T47D (cell line): ENCODE measurements around the gene GPC2.

ENCODE experiments used
- DNase-seq, 2 experiments: peaks; one replicate each; pipeline versions ENCODE4 v3.0.0 to v3.0.0-alpha.2; 2011 to 2012; ENCODE audit warnings: low read depth in 1 of 2, low spot score in 1 of 2
- JUND ChIP-seq: IDR thresholded peaks from 2 replicates; pipeline ENCODE4 v1.6.1; 2012; ENCODE audit warnings: low read depth
- in situ Hi-C: cut with HindIII; loops from 2 replicates; pipeline ENCODE4 v1.10.0; 2016; ENCODE audit warnings: low sequenced_read_pairs, low pct_unique_long_range_greater_than_20kb

Gene GPC2

DNA sequence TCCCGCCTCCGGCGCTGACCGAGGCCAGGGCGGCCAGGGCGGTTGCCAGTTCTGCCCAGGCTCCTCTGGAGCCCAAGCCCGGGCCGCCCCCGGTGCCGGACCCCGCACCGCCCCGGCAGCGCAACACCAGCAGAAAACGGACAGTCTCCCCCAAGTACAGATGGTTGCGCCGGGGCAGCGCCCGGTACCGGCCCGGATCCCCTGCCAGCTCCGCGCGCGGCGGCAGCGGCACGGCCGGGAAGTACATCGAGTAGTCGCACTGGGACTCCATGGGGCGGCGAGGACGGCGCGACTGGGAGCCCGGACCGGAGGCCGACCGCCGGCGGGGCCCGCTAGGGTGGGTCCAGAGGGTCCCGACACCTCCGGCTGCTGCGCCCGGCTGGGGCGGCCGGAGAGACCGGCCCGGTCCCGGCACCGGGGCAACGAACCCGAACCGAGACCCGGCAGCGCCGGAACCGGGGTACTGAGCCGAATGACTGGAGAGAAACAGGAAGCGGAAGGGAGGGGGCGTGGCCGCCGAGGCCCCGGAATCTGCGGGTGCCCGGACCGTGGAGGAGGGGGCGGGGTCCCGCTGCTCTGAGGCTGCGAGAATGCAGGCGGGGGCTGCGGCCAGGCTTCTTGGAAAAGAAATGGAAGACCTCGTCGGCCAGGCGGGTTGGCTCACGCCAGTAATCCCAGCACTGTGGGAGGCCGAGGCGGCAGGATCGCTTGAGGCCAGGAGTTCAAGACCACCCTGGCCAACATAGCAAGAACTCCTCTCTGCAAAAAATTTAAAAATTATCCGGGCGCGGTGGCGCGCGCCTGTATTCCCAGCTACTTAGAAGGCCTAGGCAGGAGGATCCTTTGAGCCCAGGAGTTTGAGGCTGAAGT lies 18.7 kb downstream of the GPC2 start, which contains the start of gene TRAPPC14:
TRAPPC14 (minus strand) TSS at position 495 of the 870 bp plus-strand sequence; CDS start at position 271, 224 bp downstream.
- in situ Hi-C loops, result no loop called here
- DNase-seq, result peak; percentile 80 to 93

DNA sequence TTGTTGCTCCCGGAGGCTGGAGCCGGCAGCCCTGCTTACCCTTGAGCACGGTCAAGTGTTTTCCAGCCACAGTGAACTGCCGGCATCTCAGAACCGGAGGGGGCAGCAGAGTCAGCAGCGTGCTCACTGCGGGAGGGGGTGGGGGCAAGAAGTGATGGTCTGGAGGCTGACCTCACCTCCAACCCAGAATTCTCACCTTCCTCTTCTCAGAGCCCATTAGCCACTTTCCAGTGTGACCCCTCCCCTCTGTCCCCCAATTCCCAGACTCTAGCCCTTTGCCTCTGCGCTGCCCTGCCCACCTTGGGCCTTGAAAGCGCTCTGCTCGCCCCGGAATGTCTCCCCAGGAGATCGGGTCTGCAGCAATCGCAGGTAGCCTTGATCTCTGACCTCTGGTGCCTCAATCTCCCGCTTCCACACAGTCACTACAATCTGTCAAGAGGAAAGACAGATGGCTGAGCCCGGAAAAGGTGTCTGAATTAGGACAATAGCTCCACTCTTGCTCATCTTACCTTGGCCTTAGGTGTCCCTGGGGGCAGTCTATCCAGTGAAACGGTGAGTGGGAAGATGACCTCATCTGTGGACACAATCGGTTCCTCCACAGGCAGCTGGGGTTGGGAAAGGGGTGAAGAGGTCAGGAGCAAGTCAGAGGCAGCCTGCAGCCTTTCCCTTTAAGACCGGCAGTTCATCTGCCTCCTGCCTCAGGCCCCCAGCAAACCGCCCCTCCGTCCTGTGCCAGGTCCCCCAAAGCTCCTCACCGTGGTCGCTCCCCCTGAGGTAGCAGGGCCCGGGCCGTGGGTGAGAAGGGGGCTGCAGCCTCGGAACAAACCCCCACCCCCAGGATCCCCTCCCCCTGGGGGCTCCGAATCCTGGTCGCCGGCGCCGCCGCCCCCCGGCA lies 19.6 kb downstream of the GPC2 start:
- in situ Hi-C loops, result no loop called here
- DNase-seq, result peak in 1 of 2 experiments; percentile 35
- no peak for TF ChIP-seq JUND

More for the DNA sequence above, 18.7 kb downstream of the GPC2 start, which contains the start of gene TRAPPC14:
- TF ChIP-seq JUND, result no peak

DNA sequence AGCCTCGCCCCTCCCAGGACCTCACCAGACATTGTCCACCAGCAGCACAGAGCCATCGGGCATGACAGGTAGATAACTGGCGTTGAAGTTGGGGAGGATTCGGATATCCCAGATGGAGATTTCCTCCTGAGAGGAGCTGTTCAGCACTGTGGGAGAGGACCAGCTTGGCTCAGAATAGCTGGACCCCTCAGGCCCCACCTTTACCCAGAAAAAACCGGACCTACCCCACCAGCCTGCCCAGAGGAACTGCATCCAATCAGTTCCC lies 20.2 kb downstream of the GPC2 start:
- in situ Hi-C loops, result no loop called here
- no peak for TF ChIP-seq JUND

DNA sequence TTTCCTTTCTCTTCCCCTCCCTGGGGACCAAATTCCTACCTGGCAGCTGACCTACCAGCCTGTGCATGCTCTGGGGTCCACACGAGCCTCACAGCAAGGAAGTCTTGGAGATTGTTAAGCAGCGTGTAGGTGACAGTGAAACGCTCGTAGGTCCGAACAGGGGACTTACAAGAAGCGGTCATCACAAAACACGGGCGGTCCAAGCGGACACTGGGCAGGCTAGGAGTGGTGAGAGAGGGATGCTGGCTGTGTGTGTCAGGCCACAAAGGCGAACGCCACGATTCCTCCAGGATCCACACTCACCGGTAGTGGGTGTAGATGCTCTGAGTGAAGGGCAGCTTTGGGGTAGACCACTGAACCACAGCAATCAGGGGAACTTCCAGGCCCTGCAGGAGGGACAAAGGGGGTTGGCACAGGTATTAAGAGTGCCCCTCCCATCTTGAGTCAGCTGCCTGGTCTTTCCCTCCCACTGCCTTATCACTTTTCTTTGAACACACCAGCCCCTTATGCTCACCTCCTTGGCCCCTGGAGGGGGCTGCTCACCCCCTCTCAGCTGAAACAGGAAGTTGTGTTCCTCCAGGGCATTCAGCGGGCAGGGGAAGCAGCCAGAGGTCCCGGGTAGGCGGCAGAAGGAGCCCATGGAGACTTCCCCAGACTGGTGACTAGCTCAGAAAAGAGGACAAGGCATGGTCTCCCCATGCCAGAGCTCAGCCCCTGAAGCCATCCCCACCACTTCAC lies 20.7 kb downstream of the GPC2 start:
- in situ Hi-C loops, result no loop called here
- TF ChIP-seq JUND, result no peak
- DNase-seq, result no peak

More for the DNA sequence above, 20.2 kb downstream of the GPC2 start:
- no peak for DNase-seq

DNA sequence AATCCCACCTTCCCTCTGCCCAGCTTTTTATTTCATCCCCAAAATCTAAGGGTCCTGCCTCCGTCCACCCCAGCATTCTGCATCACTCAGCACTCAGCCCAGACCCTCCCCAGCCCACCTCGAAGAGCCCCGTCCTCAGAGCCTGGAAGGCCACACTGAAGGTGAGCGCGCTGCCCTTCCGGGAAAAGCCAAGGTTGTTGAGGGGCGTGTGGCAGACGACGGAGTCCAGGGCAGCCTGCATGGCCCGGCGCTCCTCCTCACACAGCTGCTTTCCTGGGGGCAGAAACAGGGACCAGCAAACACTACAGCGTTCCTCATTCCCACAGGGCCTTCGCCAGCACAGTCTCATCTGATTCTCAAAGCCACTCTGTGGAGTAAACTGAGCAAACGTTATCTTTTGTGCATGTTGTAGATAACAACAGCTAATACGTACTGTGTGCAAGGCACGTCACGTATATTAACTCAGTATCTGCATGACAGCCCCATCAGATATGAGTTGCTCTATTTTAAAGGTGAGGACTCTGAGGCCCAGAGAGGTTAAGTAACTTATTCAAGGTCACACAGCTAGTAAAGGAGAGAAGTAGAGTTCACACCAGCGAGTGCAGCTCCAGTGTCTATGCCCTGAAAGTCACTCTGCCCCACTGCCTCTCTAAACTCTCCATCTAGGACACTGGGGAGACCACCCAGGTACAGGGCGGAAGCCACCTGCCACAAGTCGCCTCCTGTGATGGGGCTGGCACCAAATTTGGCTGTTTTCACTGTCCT lies 21.4 kb downstream of the GPC2 start:
- in situ Hi-C loops, result no loop called here
- no peak for DNase-seq
- TF ChIP-seq JUND, result no peak

DNA sequence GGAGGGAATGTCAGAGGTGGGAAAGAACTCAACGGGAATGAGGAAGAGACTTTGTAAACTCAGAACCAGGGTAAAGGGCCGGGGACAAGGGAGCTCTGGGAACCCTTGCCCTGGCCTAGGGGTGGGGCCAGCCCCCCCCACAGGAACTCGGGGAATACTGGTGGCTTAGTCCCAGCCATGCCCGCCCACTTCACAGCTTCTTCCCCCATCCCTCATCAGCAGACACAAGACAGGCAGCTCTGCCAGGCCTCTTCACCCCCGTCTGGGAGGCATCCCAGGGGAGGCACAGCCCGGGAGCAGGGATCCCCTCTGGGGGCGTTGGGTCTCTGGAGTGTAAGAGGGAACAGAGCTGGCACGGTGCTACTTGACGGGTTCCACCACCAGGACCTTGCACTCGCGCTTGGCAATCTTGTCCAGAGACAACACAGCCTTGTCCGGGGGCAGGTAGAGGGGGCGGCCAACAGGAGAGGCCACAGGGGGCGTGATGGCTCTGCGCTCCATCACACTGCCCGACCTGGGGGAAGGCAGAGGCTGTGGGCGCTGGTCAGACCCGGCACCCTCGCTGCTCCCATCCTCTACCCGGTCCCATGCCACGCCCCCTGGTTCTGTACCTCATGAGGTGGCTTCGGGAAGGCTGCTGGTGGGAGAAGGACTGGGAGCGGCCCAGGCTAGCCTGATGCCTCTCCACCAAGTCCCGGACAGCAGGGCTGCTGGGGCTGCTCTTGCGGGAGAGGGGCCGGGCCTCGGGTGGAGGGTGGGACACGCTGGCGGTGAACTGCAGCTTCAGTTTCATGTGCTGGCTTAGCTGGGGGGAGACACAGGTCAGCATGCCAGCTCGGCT lies 22.3 kb downstream of the GPC2 start:
- no peak for DNase-seq
- TF ChIP-seq JUND, result no peak
- in situ Hi-C loops, result no loop called here

DNA sequence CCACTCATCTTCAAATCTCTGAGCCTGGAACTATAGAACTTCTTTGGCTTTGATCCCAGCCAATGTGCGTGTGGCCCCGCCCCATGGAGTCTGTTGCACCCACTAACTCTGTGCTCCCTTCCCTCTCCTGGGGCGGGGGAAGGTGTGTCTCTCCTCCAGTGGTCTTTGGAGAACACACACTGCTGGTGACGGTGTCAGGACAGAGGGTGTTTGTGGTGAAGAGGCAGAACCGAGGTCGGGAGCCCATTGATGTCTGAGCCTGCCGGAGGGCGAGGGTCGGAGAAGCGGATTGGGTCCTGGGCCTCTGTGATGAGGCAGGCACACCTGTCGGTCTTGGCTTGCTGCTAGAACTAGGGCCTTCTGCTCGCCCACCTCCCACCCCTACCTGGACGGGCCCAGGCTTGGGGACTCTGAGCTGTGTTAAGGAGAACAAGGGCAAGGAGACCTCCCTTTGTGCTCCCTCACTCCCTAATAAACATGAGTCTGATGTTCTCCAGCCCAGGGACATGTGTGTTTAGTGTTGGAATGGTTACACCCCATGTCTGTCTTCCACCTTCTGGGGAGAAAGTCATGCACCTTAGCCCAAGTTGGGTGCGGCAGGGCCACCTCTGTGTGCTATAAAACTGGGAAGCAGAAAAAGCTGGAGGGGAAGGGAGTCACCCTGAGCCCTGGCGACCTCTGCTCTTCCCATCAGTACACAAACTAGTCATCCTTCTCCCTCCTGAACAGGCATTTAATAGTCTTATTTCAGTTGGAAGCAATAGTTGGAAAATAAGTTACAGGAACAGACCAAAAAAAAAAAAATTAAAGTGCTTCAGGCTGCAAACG lies 23.3 kb downstream of the GPC2 start:
- DNase-seq, result no peak
- in situ Hi-C loops, result no loop called here
- TF ChIP-seq JUND, result no peak

DNA sequence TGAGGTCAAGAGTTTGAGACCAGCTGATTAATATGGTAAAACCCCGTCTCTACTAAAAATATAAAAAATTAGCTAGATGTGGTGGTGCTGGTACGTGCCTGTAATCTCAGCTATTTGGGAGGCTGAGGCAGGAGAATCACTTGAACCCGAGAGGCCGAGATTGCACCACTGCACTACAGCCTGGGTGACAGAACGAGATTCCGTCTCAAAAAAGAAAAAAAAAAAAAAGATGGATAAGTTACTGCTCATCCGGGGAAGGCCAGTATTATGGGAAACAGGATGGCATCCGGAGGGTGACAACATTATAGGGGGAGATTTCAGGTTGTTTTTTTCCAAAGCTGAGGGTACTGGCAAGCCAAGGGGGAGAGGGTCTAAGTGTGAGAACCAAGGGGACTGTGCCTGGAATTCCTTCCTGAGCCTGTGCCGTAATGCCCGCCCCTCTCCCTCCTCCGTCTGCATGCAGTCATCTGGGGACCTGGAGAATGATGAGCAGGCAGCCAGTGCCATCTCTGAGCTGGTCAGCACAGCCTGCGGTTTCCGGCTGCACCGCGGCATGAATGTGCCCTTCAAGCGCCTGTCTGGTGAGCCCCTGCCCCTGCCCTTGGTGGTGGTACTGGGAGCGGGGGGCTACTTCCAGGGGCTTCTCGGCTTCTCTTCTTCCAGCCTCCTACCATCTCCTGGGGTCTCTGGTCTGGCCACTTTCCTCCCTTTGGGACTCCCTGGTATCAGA lies 24.1 kb downstream of the GPC2 start:
- TF ChIP-seq JUND, result no peak
- in situ Hi-C loops, result no loop called here
- DNase-seq, result no peak

DNA sequence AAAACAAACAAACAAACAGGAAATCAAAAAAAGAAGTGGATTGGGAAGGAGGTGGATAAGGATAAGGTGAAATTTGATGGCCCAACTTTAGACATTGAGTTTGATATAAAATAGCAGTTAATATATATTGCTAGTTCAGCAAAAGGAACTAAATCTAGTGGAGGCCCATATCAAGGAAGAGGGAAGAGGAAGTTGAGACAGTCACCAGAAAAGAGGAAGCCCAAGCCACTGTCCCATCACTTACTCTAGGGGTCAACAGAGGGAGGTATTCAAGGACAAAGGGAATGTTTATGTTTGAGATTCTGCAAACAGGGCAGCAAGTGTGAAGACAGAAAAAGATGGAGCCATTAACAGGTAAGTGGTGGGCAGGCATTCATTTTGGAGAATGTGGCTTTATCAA lies 24.8 kb downstream of the GPC2 start:
- no peak for DNase-seq
- TF ChIP-seq JUND, result no peak
- in situ Hi-C loops, result no loop called here
